ENCODE results near the gene GABARAP. TPM values are rescaled to one million over a fixed set of nuclear protein-coding genes. Genes with fewer than 3 reads are reported as not detected.
A peak's percentile ranks its signal among the peaks of the same experiment; 100 is the strongest.

The GABARAP gene
- total RNA-seq, 3 donors from 2014 or later = 424 to 499 (median 484) TPM

- Histone ChIP-seq H3K4me3 (no peak overlapping the region), H3K4me1 (ENCODE audit: low read depth) (peaks cover 49% of the 10 kb centered on the region), H3K36me3 (ENCODE audit: low read depth) (no peaks in the 10 kb centered on the region), H3K9me3 (no peaks in the 10 kb centered on the region)
- ATAC-seq = no peak
- no peak for TF ChIP-seq CTCF (IDR thresholded peaks at IDR 0.05)
- DNase-seq = peak in 1 of 3 donors; percentile 35
- intact Hi-C loops (cut with DNase I, micrococcal nuclease) = no loop called here
Observed at GRCh38 chr17:7216242-7217112, 25.8 kb downstream of the GABARAP start.

GRCh38 chr17:7215652-7216180, 26.5 kb downstream of the GABARAP start:
- intact Hi-C loops (cut with DNase I, micrococcal nuclease) = no loop called here
- Histone ChIP-seq H3K36me3 (ENCODE audit: low read depth) (no peaks in the 10 kb centered on the region), H3K4me1 (ENCODE audit: low read depth) (peaks cover 42% of the 10 kb centered on the region), H3K9me3 (no peaks in the 10 kb centered on the region), H3K4me3 (no peak overlapping the region)
- ATAC-seq (no peak), DNase-seq (peak in 1 of 3 donors; percentile 37)
- TF ChIP-seq CTCF (IDR thresholded peaks at IDR 0.05) = no peak

- ATAC-seq (no peak), DNase-seq (no peak)
- Histone ChIP-seq H3K4me1 (ENCODE audit: low read depth) (peaks cover 36% of the 10 kb centered on the region), H3K4me3 (no peak overlapping the region), H3K36me3 (ENCODE audit: low read depth) (no peaks in the 10 kb centered on the region), H3K9me3 (no peaks in the 10 kb centered on the region)
- intact Hi-C loops (cut with DNase I, micrococcal nuclease) = no loop called here
- TF ChIP-seq CTCF (IDR thresholded peaks at IDR 0.05) = no peak
Observed at GRCh38 chr17:7215136-7215638, 27.1 kb downstream of the GABARAP start.

- Histone ChIP-seq H3K4me1 (ENCODE audit: low read depth) (peaks cover 35% of the 10 kb centered on the region), H3K4me3 (peak overlapping the region; percentile 6), H3K9me3 (no peaks in the 10 kb centered on the region), H3K36me3 (ENCODE audit: low read depth) (no peaks in the 10 kb centered on the region)
- DNase-seq (peak; percentile 99), ATAC-seq (peak; percentile 93)
- TF ChIP-seq CTCF (IDR thresholded peaks at IDR 0.05) = peak; percentile 31
- intact Hi-C loops (cut with DNase I, micrococcal nuclease) = no loop called here
Observed at GRCh38 chr17:7214300-7215135, 27.7 kb downstream of the GABARAP start.

- Histone ChIP-seq H3K9me3 (no peaks in the 10 kb centered on the region), H3K4me3 (no peak overlapping the region), H3K36me3 (ENCODE audit: low read depth) (no peaks in the 10 kb centered on the region), H3K4me1 (ENCODE audit: low read depth) (peaks cover 29% of the 10 kb centered on the region)
- TF ChIP-seq CTCF (IDR thresholded peaks at IDR 0.05) = peak; percentile 11
- ATAC-seq = peak; percentile 24
- peak in 2 of 3 donors; percentile 45 to 81 for DNase-seq
- intact Hi-C loops (cut with DNase I, micrococcal nuclease) = no loop called here
Observed at GRCh38 chr17:7213895-7214299, 28.4 kb downstream of the GABARAP start.
